Bronchial epithelial cell (primary cell): ENCODE measurements around the gene AGBL1. TPM values are rescaled to one million over a fixed set of nuclear protein-coding genes. Genes with fewer than 3 reads are reported as not detected.
"Not testable (repeated sequence)": the region's sequence is repeated elsewhere in the genome, so short reads cannot be mapped to it uniquely, and the experiment has no call there.

Source experiments
- DNase-seq: peaks from one replicate; pipeline ENCODE4 v3.0.0-alpha.2; 2010; ENCODE audit warnings: low read depth
- FAIRE-seq: peaks from 2 replicates; lab custom pipeline; 2011; peaks lifted over from hg19 to GRCh38; lab: Jason Lieb, UNC
- H3K27me3 ChIP-seq: 2 replicates; pipeline ENCODE4 v1.5.1; 2011; ENCODE audit warnings: low read length; ENCODE audit not compliant: control insufficient read depth, insufficient read depth
- H3K36me3 ChIP-seq: 2 replicates; pipeline ENCODE4 v1.5.1; 2011; ENCODE audit warnings: low read length; ENCODE audit not compliant: control insufficient read depth, insufficient read depth
- H3K4me3 ChIP-seq: 2 replicates; pipeline ENCODE4 v1.5.1; 2011; ENCODE audit warnings: mild to moderate bottlenecking, low read depth, low read length, control low read depth
- total RNA-seq: library from RNA; depleted of rRNA; stranded (reverse); fragments of >200 nt; gene quantifications from 2 replicates; pipeline ENCODE4 v1.2.1, GENCODE V29; 2014
- TF ChIP-seq, protein P1 (sequence below): IDR thresholded peaks from 2 replicates; pipeline ENCODE4 v1.5.1; 2011; ENCODE audit warnings: mild to moderate bottlenecking, moderate library complexity, low read length, control low read depth, inconsistent platforms; ENCODE audit not compliant: insufficient read depth, severe bottlenecking

The AGBL1 gene
- total RNA-seq, 1 donor from 2014 or later, result not detected

- no peak for FAIRE-seq
- no peak for DNase-seq
- Histone ChIP-seq H3K36me3 (no peaks in the 10 kb centered on the region), H3K27me3 (no peaks in the 10 kb centered on the region), H3K4me3 (no peak overlapping the region)
- TF ChIP-seq, protein P1, sequence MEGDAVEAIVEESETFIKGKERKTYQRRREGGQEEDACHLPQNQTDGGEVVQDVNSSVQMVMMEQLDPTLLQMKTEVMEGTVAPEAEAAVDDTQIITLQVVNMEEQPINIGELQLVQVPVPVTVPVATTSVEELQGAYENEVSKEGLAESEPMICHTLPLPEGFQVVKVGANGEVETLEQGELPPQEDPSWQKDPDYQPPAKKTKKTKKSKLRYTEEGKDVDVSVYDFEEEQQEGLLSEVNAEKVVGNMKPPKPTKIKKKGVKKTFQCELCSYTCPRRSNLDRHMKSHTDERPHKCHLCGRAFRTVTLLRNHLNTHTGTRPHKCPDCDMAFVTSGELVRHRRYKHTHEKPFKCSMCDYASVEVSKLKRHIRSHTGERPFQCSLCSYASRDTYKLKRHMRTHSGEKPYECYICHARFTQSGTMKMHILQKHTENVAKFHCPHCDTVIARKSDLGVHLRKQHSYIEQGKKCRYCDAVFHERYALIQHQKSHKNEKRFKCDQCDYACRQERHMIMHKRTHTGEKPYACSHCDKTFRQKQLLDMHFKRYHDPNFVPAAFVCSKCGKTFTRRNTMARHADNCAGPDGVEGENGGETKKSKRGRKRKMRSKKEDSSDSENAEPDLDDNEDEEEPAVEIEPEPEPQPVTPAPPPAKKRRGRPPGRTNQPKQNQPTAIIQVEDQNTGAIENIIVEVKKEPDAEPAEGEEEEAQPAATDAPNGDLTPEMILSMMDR, result no peak
Measured at GRCh38 chr15:87033056-87033455, 953.4 kb downstream of the AGBL1 start.

DNA sequence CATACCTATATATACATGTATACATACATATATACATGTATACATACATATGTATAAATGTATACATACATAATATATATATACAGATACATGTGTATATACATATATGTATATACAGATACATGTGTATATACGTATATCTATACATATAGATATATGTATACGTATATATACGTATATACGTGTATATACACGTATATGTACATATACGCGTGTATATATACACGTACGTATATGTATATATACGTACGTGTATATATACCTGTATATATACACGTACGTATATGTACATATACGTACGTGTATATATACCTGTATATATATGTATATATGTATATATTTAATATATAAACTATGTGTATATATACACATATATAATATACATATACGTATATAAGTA, 955.2 kb downstream of the AGBL1 start:
- H3K36me3 ChIP-seq, result no peaks in the 10 kb centered on the region
- H3K27me3 ChIP-seq, result no peaks in the 10 kb centered on the region
- TF ChIP-seq, protein P1, result no peak
- DNase-seq (no peak), FAIRE-seq (no peak)
- H3K4me3 ChIP-seq, result no peak overlapping the region

- TF ChIP-seq, protein P1, result no peak
- Histone ChIP-seq H3K27me3 (no peaks in the 10 kb centered on the region), H3K36me3 (no peaks in the 10 kb centered on the region), H3K4me3 (no peak overlapping the region)
- DNase-seq (no peak), FAIRE-seq (no peak)
Measured at GRCh38 chr15:87038404-87038803, 958.7 kb downstream of the AGBL1 start.

DNA sequence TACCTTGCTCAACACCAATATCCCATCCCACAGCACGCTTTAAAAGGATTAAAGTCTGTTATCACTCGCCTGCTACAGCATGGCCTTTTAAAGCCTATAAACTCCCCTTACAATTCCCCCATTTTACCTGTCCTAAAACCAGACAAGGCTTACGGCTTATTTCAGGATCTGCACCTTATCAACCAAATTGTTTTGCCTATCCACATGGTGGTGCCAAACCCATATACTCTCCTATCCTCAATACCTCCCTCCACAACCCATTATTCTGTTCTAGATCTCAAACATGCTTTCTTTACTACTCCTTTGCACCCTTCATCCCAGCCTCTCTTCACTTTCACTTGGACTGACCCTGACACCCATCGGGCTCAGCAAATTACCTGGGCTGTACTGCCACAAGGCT, 962.9 kb downstream of the AGBL1 start:
- not testable (repeated sequence) for H3K4me3 ChIP-seq, H3K27me3 ChIP-seq, FAIRE-seq, DNase-seq, H3K36me3 ChIP-seq

DNA sequence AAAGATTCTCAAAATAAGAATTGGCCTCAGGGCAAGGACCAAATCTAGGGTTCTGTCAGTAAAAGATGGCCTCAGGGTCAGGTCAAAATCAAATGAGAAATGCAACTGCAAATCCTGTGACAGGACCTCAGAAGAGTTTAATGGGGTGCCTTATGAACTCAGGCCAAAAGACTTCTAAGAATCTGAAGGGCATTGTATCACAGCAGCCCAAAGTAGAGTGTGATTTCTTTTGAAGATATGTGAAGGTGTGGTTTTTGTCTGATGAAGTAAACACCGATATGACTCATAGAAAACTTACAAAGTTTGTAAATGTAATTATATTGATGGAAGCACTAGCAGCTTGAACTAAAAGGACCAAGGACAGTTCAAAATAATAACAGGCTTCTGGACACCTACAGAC, 966.1 kb downstream of the AGBL1 start:
- H3K4me3 ChIP-seq, result no peak overlapping the region
- DNase-seq, result peak; percentile 36
- no peaks in the 10 kb centered on the region for H3K36me3 ChIP-seq
- TF ChIP-seq, protein P1, result no peak
- FAIRE-seq, result no peak
- H3K27me3 ChIP-seq, result no peaks in the 10 kb centered on the region

GRCh38 chr15:87047203-87047965, 967.7 kb downstream of the AGBL1 start:
- no peak for FAIRE-seq
- H3K27me3 ChIP-seq, result no peaks in the 10 kb centered on the region

More at GRCh38 chr15:87047203-87047965, 967.7 kb downstream of the AGBL1 start:
- TF ChIP-seq, protein P1, result no peak
- DNase-seq, result no peak
- H3K36me3 ChIP-seq, result no peaks in the 10 kb centered on the region
- H3K4me3 ChIP-seq, result no peak overlapping the region
